Measurements from ENCODE around the gene IWS1.
A peak's percentile ranks its signal among the peaks of the same experiment; 100 is the strongest.
"Not testable (repeated sequence)": the region's sequence is repeated elsewhere in the genome, so short reads cannot be mapped to it uniquely, and the experiment has no call there.

IWS1 gene

DNA sequence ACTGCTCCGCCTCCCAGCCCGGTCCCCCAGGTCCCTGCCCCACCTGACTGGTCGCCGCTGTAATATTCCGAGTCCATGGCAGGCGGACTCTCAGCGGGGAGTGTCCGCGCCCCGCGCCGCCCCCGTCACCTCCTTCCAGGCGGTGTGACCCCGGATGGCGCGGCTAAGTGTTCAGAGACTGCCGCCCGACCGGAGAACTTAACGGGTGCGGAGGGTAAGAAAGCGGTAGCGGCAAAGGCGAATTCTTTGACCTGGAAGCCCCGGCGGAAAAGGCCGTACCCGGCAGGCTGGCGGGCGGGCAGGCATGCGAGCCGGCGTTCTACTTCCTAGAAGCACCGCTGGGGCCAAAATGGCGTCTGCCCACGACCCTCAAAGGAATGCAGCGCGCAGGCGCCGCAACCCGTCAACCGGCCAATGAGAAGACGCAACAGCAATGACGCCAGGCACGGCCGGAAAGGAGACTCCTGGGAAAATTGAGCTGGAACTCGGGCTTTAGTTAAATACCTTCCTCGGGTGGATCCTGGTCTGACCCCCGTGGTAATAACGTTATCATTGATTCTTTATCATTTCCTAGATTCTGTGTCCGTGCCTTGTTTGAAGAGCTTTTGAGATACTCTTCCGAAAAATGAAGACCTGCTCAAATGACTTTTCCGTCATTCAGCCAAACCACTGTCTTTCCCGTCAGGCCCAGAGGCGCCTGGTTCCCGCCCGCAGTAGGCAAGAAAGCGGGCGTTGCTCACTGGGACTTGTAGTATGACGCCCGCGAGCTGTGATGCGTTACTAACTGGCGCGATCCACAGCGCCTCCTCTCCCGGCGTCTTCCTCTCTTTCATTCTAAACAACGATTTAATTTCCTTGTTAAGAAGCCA, at the start of gene IWS1:
Gene IWS1 (minus strand): TSS at position 358 of the 869 bp plus-strand sequence. CDS start 281 bp downstream, at position 77.
- peak; percentile 95 for DNase-seq (ENCODE audit: low spot score)

GRCh38 chr2:127575941-127576432, 49.7 kb upstream of the IWS1 start:
- no peak for DNase-seq (ENCODE audit: low spot score)

GRCh38 chr2:127575185-127575765, 49.0 kb upstream of the IWS1 start:
- DNase-seq (ENCODE audit: low spot score), result no peak

DNA sequence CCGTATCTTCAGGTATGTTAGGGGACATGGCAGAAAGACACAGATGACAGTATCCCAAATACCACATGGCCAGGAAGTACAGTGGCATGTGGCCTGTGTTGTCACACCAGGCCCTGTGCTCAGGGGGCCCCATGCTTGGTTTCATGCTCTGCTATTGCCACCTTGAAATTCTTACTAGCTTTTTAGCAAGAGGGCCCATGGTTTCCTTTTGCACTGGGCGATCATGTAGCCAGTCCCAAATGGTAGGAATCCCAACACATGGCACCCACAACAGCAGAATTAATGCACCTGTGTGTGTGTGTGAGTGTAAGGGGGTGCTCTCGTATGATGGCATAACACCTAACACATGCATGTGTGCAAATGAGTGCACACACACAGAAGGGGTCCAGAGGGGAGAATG, 48.4 kb upstream of the IWS1 start:
- DNase-seq (ENCODE audit: low spot score), result no peak

GRCh38 chr2:127573771-127574170, 47.5 kb upstream of the IWS1 start:
- no peak for DNase-seq (ENCODE audit: low spot score)

DNA sequence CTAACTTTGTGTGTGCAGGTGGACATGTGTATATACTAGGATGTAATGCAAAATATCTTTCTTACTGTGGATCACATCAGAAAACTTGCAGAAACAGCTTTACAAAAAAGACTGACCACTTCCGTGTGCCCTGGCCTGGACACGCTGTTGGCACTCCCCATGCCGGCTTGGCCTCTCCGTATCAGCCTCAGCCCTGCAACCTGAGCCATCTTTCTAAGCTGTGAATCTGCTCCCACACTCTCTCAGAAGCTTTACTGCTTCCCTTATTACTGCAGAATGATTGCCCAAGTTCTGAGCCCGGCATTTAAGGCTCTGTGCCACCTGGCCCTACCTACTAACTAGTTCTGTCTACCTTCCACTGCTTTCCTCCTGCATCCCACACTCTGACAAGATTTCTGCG, 47.0 kb upstream of the IWS1 start:
- no peak for DNase-seq (ENCODE audit: low spot score)

DNA sequence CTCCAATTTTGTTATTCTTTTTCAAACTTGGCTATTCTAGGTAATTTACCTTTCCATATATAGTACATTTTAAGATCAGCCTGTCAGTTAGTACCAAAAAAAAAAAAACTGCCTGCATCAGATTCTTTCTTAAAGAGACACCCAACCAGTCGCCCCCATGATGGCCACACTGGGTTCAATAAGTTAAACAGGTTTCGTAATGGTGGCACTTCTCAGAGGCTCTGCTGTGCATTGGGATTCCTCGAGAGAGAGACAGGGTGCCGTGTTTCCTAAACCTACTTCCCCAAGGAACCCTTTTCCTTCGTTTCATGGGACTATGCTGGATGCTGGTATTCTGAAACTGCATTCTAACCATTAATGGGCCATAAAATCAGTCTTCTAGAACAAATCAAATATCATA, 46.6 kb upstream of the IWS1 start:
- no peak for DNase-seq (ENCODE audit: low spot score)

- not testable (repeated sequence) for DNase-seq (ENCODE audit: low spot score)
Measured at GRCh38 chr2:127572352-127572751, 46.1 kb upstream of the IWS1 start.

GRCh38 chr2:127570282-127571250, 44.3 kb upstream of the IWS1 start:
- no peak for DNase-seq (ENCODE audit: low spot score)

DNA sequence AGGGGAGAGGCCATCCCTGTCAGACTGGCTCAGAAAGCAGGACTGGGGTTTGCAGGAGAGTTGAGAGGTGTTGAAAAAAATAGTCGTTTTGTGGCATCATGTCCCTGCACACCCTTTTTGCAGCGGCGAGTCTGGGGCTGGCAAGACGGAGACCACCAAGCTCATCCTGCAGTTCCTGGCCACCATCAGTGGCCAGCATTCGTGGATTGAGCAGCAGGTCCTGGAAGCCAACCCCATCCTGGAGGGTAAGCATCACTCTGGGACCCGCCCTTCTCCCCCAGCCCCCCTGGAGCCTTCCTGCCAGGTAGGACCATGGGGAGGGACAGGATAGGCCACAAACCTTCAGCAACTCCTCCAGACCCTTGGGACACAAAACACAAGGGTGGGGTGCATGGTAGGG, 43.4 kb upstream of the IWS1 start:
- DNase-seq (ENCODE audit: low spot score), result no peak

- DNase-seq (ENCODE audit: low spot score), result no peak
Measured at GRCh38 chr2:127568128-127568527, 41.8 kb upstream of the IWS1 start.

- no peak for DNase-seq (ENCODE audit: low spot score)
Measured at GRCh38 chr2:127567351-127567854, 41.1 kb upstream of the IWS1 start.

GRCh38 chr2:127566576-127566975, 40.3 kb upstream of the IWS1 start:
- DNase-seq (ENCODE audit: low spot score), result no peak

- no peak for DNase-seq (ENCODE audit: low spot score)
Measured at GRCh38 chr2:127566139-127566417, 39.8 kb upstream of the IWS1 start.

DNA sequence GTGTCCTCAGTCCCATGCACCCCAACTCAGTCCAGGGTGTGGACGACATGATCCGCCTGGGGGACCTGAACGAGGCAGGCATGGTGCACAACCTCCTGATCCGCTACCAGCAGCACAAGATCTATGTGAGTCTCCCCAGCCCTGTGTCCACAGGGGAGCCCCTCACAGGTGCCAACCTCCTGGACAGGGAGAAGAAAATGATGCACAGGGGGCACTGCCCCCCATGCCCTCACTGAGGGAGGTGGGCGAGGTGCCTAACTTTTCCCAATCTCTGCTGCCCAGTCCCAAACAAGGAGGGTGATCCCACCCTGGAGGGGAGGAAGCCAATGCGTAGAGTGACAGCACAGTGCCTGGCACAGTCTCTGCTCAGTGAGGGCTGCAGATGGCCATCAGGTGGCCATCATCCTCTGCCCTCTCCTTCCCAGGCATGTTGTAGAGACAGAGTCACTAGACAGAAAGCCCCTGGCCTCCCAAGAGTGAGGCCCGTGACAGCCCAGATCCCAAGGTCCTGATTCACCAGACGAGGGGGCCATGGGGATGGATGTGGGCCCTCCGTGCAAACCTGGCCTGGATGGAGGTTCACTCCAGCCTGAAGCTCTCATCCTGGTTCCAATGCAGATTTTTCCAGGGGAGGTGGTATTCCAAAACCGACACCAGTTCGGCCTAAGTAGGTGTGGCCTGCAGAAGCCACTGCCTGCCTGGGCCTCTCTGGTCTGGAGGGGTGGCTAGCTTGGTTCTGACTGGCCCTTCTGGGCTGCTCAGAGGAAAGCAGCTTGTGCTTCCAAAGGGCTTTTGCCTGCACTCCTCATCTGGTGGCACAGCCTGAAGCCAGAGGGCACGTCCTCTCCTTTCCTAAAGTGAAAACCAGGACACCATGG, 39.2 kb upstream of the IWS1 start:
- no peak for DNase-seq (ENCODE audit: low spot score)

DNA sequence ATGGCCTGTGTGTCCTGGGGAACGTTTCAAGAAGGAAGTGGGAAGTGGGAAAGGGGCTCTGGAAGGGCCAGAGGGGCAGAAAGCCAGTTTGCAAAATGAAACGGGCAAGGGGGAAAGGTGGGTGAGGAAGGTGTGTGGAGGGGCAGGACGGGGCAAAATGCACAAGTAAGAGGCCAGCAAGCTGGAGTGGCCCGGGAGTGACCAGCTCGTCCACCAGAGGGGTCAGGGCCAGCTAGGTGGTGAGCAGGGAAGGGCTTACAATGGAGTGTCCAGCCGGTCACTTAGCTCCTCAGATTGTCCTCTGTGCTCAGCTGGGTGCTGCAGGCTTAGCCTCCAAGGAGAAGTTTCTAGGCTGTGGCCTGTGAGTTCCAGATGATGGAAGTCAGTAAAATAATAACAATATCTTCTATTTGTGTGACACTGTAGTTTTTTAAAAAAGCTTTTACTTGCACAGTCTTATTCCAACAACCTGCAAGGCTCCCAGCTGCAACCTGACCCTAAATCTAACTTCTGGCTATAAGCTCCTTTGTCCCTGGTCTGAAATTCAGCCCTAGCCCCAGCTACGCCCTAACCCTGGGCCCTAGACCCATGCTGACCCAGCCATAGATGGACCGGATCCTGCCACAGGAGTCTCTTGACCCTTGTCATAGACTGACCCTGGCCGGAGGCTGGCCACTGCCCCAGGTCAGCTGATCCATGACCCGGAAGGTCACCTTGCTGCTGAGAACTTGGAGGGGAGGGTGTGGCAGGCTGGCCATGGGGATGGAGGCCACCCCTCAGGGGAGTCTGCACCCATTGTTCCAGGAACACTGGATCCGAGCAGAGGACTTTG, 38.4 kb upstream of the IWS1 start:
- DNase-seq (ENCODE audit: low spot score), result no peak

GRCh38 chr2:127563458-127564428, 37.5 kb upstream of the IWS1 start:
- DNase-seq (ENCODE audit: low spot score), result no peak

GRCh38 chr2:127562936-127563335, 36.6 kb upstream of the IWS1 start:
- no peak for DNase-seq (ENCODE audit: low spot score)

GRCh38 chr2:127561371-127561770, 35.1 kb upstream of the IWS1 start:
- no peak for DNase-seq (ENCODE audit: low spot score)
